T-helper 2 cell treated with Interferon-gamma antibody and Interleukin-4, amounts not matched to agents 5 μg/mL and 100 μg/mL, for 36 hours (primary cell): ENCODE results near the gene BBC3.

Experiments used
- DNase-seq: peaks from one replicate; pipeline ENCODE4 v3.0.0; 2021; ENCODE audit warnings: low spot score
- H3K27ac Mint-ChIP-seq: one replicate; pipeline ENCODE4 v1.8.0; 2021; ENCODE audit warnings: mild to moderate bottlenecking, mixed read lengths
- H3K27me3 Mint-ChIP-seq: one replicate; pipeline ENCODE4 v1.8.0; 2021; ENCODE audit warnings: low read depth, mixed read lengths
- H3K36me3 Mint-ChIP-seq: one replicate; pipeline ENCODE4 v1.8.0; 2021; ENCODE audit warnings: low read depth, mixed read lengths
- H3K4me1 Mint-ChIP-seq: one replicate; pipeline ENCODE4 v1.8.0; 2021; ENCODE audit warnings: low read depth, mixed read lengths
- H3K4me3 Mint-ChIP-seq: one replicate; pipeline ENCODE4 v1.8.0; 2022; ENCODE audit warnings: mild to moderate bottlenecking, moderate library complexity, mixed read lengths
- H3K9me3 Mint-ChIP-seq: one replicate; pipeline ENCODE4 v1.8.0; 2021; ENCODE audit warnings: mixed read lengths

Gene BBC3

DNA sequence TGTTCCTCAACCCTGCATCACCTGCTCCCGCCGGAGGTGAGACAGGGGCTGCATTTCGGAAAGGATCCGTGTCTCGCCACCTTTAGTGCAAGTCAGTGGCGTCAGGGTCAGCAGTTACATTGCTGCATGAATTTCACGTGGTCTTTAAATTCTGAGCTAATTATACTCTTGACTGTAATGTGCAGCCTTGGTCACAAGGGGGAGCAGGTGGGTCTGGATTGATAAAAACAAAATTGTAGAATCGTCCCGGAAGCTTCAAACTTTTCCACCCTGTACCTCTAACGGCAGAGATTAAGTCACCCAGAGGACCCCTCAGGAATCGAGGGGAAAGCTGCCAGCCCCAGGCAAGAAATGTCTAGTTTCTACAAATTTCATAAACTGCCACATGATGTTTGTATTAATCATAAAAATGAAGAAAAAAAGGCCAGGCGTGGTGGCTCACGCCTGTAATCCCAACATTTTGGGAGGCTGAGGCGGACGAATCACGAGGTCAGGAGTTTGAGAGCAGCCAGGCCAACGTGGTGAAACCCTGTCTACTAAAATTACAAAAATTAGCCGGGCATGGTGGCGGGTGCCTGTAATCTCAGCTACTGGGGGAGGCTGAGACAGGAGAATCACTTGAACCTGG is 20.2 kb downstream of the BBC3 start:
- H3K4me3 Mint-ChIP-seq, result no peak overlapping the region
- H3K27me3 Mint-ChIP-seq, result no peaks in the 10 kb centered on the region
- peak; percentile 64 for DNase-seq
- peak overlapping the region; percentile 81 for H3K27ac Mint-ChIP-seq
- no peaks in the 10 kb centered on the region for H3K9me3 Mint-ChIP-seq
- peaks cover 40% of the 10 kb centered on the region for H3K36me3 Mint-ChIP-seq
- peaks cover 9% of the 10 kb centered on the region for H3K4me1 Mint-ChIP-seq

DNA sequence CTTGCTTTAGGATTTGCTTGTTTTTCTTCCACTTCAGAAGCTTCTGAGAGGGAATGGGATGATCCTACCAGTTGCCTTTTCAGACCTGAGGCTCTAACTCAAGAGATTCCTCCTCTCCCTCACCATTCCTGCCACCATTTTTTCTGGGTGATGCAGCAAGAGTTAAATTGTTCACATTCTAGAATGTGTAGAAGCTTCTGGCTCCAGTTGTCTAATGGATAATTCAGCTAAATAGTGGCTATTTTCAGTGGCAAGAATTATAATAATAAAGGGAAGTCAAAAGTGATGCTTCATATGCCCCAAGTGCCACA is 20.9 kb downstream of the BBC3 start:
- Mint-ChIP-seq H3K4me3 (no peak overlapping the region), H3K27me3 (no peaks in the 10 kb centered on the region), H3K9me3 (no peaks in the 10 kb centered on the region), H3K36me3 (peaks cover 43% of the 10 kb centered on the region), H3K27ac (no peak overlapping the region), H3K4me1 (peaks cover 9% of the 10 kb centered on the region)
- no peak for DNase-seq

DNA sequence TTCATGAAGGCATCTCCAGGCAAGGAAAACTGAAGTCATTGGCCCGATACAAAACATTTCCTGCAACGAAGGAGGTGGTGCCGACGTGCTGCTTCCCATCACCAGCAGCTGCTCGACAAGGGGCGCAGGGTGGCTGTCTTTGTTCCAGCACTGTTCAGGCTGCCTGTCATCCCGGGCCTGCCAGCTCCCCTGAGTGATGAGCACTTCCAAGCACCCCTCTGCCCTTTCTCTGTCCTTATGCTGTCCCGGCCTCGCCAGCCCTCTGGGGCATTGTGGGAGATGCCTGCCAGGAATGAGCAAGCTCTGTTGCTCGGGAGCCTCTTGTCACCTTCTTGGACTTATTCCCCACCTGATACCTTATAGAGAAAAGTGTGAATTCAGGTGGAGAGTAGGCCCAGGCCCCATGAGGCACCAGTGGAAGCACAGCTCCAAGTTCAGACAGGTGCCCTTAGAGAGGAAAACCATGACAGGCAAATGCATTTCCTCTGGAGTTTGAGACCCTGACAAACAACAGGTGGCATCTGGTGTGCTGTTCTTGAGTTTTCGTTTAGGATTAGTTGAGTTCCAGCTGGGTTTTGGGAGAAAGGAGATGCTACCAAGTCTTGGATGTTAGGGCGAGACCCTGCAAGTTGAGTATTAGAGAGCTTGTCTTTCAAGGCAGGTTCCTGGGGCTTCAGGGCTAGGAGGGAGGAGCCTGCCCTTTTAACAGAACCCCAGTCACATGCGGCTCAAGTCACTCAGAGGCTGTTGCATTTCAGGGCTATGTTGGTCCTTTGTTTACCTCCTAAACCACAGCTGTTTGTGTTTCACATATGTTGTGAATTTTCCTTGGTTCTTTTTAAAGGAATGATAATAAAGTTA is 21.4 kb downstream of the BBC3 start:
- Mint-ChIP-seq H3K4me1 (peaks cover 9% of the 10 kb centered on the region), H3K4me3 (no peak overlapping the region), H3K36me3 (peaks cover 48% of the 10 kb centered on the region), H3K27ac (peak overlapping the region; percentile 15), H3K9me3 (no peaks in the 10 kb centered on the region), H3K27me3 (no peaks in the 10 kb centered on the region)
- DNase-seq, result no peak

DNA sequence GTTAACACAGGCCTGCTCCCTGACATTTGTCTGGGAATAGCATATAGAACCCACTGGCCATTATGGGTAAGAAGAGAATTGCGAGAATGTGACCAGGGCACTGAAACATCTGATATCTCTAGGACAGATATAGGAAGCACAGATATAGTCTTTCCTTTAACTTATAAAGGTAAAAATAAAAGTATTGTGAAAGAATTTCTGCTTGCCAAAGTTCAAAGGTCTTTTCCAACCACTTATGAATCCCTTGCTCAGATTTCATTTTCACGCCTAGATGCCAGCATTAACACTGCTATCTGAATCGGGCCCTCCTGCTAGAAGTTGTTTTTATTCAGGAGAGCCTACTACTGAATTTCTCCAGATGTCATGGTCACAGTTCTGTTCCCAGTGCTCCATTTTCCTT is 27.7 kb downstream of the BBC3 start:
- Mint-ChIP-seq H3K4me3 (no peak overlapping the region), H3K9me3 (no peaks in the 10 kb centered on the region), H3K27ac (peak overlapping the region; percentile 71), H3K36me3 (peaks cover 46% of the 10 kb centered on the region), H3K4me1 (peaks cover 12% of the 10 kb centered on the region), H3K27me3 (no peaks in the 10 kb centered on the region)
- no peak for DNase-seq

DNA sequence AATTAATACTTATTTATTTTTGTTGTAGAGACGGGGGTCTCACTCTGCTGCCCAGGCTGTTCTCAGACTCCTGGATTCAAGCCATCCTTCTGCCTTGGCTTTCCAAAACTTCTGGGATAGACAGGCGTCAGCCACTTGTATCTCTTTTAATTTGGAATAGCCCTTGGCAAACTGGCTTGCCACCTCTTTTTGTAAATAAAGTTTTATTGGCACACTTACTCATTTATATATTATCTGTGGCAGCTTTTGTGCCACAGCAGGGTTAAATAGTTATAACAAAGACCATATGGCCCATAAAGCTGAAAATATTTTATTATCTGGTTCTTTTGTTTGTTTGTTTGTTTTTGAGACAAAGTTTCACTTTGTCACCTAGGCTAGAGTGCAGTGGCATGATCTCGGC is 30.5 kb downstream of the BBC3 start:
- Mint-ChIP-seq H3K27me3 (no peaks in the 10 kb centered on the region), H3K4me1 (peaks cover 11% of the 10 kb centered on the region), H3K27ac (no peak overlapping the region), H3K9me3 (no peaks in the 10 kb centered on the region), H3K36me3 (peaks cover 43% of the 10 kb centered on the region), H3K4me3 (no peak overlapping the region)
- DNase-seq, result no peak

DNA sequence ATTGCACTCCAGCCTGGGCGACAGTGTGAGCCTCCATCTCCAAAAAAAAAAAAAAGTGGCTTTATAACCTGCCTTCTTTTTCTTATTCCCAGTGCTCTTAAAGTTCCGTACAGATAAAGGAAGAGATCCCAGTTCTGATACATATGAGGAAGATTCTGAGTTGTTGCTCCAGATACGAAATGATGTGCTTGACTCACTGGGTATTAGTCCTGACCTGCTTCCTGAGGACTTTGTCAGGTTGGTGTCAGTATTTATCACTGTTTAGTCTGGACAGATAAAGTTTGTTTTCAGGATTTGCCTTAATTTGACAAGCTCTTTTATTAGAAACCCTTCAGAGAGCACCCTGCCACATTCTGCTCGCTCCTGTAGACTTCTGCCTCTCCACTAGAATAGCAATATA is 33.9 kb downstream of the BBC3 start:
- H3K9me3 Mint-ChIP-seq, result no peaks in the 10 kb centered on the region
- peaks cover 8% of the 10 kb centered on the region for H3K4me1 Mint-ChIP-seq
- no peak overlapping the region for H3K4me3 Mint-ChIP-seq
- no peak for DNase-seq
- H3K36me3 Mint-ChIP-seq, result peaks cover 32% of the 10 kb centered on the region
- no peak overlapping the region for H3K27ac Mint-ChIP-seq
- no peaks in the 10 kb centered on the region for H3K27me3 Mint-ChIP-seq

DNA sequence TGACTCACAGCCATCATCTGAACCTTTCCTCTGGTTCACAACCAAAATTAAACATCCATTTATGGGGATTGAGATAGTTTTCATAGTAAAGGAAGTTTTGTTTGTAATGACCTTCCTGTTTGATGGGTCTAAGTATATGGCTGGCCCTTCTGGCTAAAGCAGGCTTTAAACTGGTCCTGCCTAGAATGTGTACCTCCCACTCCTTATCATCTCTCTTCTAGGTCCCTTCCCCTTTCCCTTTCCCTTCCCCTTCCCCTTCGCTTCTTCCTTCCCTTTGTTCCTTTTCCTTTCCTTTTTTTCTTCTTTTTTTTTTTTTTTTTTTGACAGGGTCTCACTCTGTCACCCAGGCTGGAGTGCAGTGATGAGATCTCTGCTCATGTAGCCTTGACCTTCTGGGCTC is 35.6 kb downstream of the BBC3 start:
- Mint-ChIP-seq H3K27me3 (no peaks in the 10 kb centered on the region), H3K4me1 (peaks cover 14% of the 10 kb centered on the region), H3K9me3 (no peaks in the 10 kb centered on the region), H3K36me3 (peaks cover 33% of the 10 kb centered on the region), H3K27ac (peak overlapping the region; percentile 15), H3K4me3 (no peak overlapping the region)
- no peak for DNase-seq

DNA sequence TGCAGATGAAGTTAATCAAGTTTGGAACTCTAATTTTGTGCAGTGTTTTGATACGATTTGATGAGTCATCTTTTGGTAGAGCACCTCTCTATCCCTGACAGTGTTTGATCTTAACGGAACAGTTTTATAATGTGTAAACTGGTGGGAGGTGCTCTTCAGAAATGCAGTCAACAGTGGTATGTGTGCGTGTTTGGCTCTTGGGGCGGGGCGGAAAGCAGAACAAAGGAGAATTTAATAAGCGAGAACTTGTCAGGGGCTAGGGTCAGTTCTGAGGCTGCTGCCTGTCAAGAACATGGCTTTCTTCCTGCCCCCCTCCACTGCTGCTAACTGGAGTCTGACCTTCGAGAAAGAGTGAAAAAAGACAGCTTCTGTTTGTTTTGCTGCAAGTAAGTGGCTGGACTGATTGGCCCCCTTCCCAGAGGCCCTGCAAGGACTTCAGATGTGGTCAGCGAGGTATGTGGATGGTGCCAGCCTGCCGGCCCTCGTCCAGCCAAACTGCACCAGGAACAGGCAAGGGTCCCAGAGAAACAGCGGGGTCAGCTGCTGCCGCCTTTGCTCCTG is 40.8 kb downstream of the BBC3 start:
- Mint-ChIP-seq H3K4me1 (peaks cover 46% of the 10 kb centered on the region), H3K36me3 (peaks cover 30% of the 10 kb centered on the region), H3K4me3 (peak overlapping the region; percentile 53), H3K27ac (peak overlapping the region; percentile 80), H3K27me3 (no peaks in the 10 kb centered on the region), H3K9me3 (no peaks in the 10 kb centered on the region)
- DNase-seq, result peak; percentile 71

DNA sequence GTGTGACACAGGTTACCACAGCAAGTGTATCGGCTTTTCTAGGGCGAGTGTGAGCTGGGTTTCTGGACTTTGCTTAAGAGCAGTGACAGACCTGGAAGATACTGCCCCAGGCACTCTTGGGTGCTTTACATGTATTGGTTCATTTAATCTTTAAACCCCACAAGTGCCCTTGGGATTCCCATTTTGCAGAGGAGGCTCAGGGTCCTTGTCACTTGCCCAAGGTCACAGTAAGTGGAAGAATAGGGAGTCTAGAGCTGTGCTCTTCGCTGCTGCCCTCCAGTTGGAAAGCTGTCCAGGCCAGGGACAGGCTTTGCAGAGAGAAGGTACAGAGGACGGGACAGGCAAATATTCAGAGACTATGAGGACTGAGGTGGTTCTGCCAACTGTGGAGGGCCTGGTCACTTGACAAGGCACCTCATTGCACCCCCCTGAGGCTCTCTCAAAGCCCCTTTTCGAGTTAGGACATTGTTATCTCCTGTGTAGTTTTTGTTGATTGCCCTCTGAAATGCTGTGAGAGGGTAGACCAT is 42.4 kb downstream of the BBC3 start:
- H3K9me3 Mint-ChIP-seq, result no peaks in the 10 kb centered on the region
- peaks cover 36% of the 10 kb centered on the region for H3K36me3 Mint-ChIP-seq
- peaks cover 52% of the 10 kb centered on the region for H3K4me1 Mint-ChIP-seq
- H3K27ac Mint-ChIP-seq, result peak overlapping the region; percentile 33
- H3K27me3 Mint-ChIP-seq, result no peaks in the 10 kb centered on the region
- no peak for DNase-seq
- H3K4me3 Mint-ChIP-seq, result peak overlapping the region; percentile 9

DNA sequence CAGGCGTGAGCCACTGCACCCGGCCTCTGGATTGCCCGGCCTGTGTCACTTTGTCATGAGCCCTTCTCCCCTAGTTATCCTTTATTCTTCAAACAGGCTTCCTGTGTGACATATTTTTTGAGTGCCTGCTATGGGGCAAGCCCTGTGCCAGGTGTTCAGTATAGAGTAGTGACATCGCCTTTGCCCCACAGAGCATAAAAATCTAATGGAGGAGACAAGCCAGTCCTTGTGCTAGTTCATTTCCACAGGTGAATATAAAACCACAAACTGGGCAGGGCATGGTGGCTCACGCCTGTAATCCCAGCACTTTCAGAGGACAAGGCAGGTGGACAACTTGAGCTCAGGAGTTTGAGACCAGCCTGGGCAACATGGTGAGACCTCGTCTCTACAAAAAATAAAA is 43.2 kb downstream of the BBC3 start:
- no peaks in the 10 kb centered on the region for H3K9me3 Mint-ChIP-seq

DNA sequence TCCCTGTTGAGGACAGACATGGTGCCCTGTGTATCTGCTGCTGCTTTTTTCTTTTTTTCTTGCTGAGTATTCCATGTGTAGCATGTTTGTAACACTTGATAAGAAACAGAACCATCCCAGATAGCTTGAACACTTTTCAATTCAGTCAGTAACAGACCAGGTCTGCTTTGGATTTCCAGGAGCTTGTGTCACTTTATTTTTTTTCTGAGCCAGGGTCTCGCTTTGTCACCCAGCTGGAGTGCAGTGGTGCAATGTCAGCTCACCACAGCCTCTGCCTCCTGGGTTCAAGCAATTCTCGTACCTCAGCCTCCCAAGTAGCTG is 43.7 kb downstream of the BBC3 start:
- Mint-ChIP-seq H3K36me3 (peaks cover 46% of the 10 kb centered on the region), H3K4me1 (peaks cover 63% of the 10 kb centered on the region)

More for the DNA sequence above, 43.2 kb downstream of the BBC3 start:
- H3K27me3 Mint-ChIP-seq, result no peaks in the 10 kb centered on the region
- H3K27ac Mint-ChIP-seq, result peak overlapping the region; percentile 74
- H3K36me3 Mint-ChIP-seq, result peaks cover 43% of the 10 kb centered on the region
- no peak for DNase-seq
- H3K4me3 Mint-ChIP-seq, result no peak overlapping the region
- H3K4me1 Mint-ChIP-seq, result peaks cover 59% of the 10 kb centered on the region

DNA sequence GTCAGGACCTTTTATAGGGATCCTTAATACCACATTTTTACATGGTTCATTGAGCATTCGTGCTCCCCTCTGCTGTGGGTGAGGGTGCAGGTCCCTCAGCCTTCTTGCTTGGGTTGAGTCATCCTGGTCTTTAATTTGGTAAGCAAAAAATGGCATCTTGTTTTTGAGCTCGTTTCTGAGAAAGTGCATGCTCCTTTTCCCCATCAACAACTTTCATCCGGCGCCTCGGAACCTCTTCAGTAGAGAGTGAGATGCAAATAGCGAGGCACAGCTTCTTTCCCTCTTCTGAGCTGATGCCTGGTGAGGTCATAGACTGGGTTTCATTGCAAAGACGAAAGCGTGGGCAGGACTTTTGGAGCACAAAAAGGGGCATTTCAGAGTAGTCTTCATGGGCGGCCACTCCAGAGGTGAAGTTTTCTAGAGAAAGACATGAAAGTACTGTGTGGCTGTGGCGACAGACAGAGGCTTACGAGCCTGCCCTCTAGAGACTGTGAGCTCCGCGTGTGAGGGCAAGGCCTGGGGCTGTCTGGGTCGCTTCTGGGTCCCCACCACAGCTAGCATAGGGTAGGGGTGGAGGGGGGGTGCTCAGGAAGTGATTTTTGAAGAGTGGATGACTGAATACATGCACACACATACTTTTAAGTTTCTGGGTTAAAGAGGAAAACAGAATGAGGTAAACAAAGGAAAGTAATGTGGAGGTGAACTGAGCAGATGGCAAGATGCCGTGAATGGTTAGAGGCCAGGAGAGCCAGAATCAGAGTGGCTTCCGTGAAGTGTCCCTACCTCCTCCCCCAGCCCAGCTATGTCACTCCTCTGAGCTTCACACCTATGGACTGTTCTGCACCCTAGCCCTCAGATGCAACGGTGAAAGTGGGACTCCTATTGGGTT is 44.3 kb downstream of the BBC3 start:
- Mint-ChIP-seq H3K27ac (peak overlapping the region; percentile 95), H3K4me1 (peaks cover 67% of the 10 kb centered on the region), H3K27me3 (no peaks in the 10 kb centered on the region), H3K4me3 (peak overlapping the region; percentile 71), H3K36me3 (peaks cover 50% of the 10 kb centered on the region), H3K9me3 (no peaks in the 10 kb centered on the region)
- peak; percentile 92 for DNase-seq

More for the DNA sequence above, 43.7 kb downstream of the BBC3 start:
- Mint-ChIP-seq H3K9me3 (no peaks in the 10 kb centered on the region), H3K4me3 (peak overlapping the region; percentile 71), H3K27ac (peak overlapping the region; percentile 95), H3K27me3 (no peaks in the 10 kb centered on the region)
- no peak for DNase-seq

DNA sequence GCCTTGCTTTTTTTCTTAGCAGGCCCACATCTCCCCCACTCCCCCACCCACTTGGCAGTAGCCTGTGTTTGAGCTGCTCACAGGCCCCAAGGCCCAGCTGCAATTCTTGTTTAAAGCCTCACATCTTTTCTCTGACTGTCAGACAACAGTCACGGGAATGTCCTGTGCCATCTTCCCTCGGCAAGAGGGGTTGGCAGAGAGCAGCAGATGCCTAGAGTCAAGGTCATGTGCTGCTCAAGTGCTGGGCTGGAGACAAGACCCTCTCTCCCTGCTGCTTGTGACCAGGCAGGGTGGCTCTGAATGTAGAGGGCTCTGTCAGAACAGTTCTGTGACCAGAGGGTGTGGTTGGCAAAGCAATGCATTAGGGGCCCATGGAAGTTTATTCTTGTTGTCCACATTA is 47.4 kb downstream of the BBC3 start:
- no peak for DNase-seq
- H3K27ac Mint-ChIP-seq, result peak overlapping the region; percentile 54
- peak overlapping the region; percentile 47 for H3K4me3 Mint-ChIP-seq
- no peaks in the 10 kb centered on the region for H3K27me3 Mint-ChIP-seq
- H3K36me3 Mint-ChIP-seq, result peaks cover 53% of the 10 kb centered on the region
- H3K9me3 Mint-ChIP-seq, result no peaks in the 10 kb centered on the region
- peaks cover 58% of the 10 kb centered on the region for H3K4me1 Mint-ChIP-seq
